Natural killer cell (primary cell): ENCODE results near the gene BPHL. TPM values are rescaled to one million over a fixed set of nuclear protein-coding genes. Genes with fewer than 3 reads are reported as not detected.
"Not testable (repeated sequence)": the region's sequence is repeated elsewhere in the genome, so short reads cannot be mapped to it uniquely, and the experiment has no call there.

Experiments
- ATAC-seq, 3 donors: fragments of 150-1000 bp in 2 of 3; fragments of 200-7000 bp in 1 of 3; cut with Tn5 transposase; 1 replicate in 1 of 3; 2 replicates in 2 of 3; pipeline ENCODE4 v1.10.0; 2021; ENCODE audit warnings: mild to moderate bottlenecking in 2 of 3, moderate library complexity in 2 of 3
- DNase-seq, 2 donors: peaks; one replicate each; pipeline versions ENCODE4 v3.0.0 to v3.0.0-alpha.2; 2013 to 2021; ENCODE audit warnings: mixed read lengths in 1 of 2
- H3K27ac ChIP-seq: one replicate; pipeline ENCODE4 v1.5.1; 2013; ENCODE audit warnings: mild to moderate bottlenecking, low read length
- H3K27me3 ChIP-seq: one replicate; pipeline ENCODE4 v1.6.1; 2013; ENCODE audit warnings: low read length; ENCODE audit not compliant: control insufficient read depth, insufficient read depth
- H3K36me3 ChIP-seq: one replicate; pipeline ENCODE4 v1.6.1; 2013; ENCODE audit warnings: low read length; ENCODE audit not compliant: control insufficient read depth, insufficient read depth
- H3K4me1 ChIP-seq: one replicate; pipeline ENCODE4 v1.6.1; 2013; ENCODE audit warnings: low read length; ENCODE audit not compliant: control insufficient read depth, insufficient read depth
- H3K4me3 ChIP-seq: one replicate; pipeline ENCODE4 v1.5.1; 2013; ENCODE audit warnings: low read length
- H3K9me3 ChIP-seq: one replicate; pipeline ENCODE4 v1.6.1; 2013; ENCODE audit warnings: low read length; ENCODE audit not compliant: control insufficient read depth, insufficient read depth
- H3K27ac Mint-ChIP-seq, 2 donors: one replicate each; pipeline ENCODE4 v1.8.0; 2022; ENCODE audit warnings: mild to moderate bottlenecking in 2 of 2, mixed read lengths in 2 of 2, moderate library complexity in 1 of 2
- H3K27me3 Mint-ChIP-seq, 2 donors: one replicate each; pipeline ENCODE4 v1.8.0; 2022; ENCODE audit warnings: low read depth in 2 of 2, mixed read lengths in 2 of 2
- H3K36me3 Mint-ChIP-seq: one replicate; pipeline ENCODE4 v1.8.0; 2022; ENCODE audit warnings: mixed read lengths
- H3K4me1 Mint-ChIP-seq, 2 donors: one replicate each; pipeline ENCODE4 v1.8.0; 2022; ENCODE audit warnings: mixed read lengths in 2 of 2
- H3K4me3 Mint-ChIP-seq: one replicate; pipeline ENCODE4 v1.8.0; 2022; ENCODE audit warnings: mild to moderate bottlenecking, moderate library complexity, mixed read lengths
- H3K9me3 Mint-ChIP-seq, 2 donors: one replicate each; pipeline ENCODE4 v1.8.0; 2022; ENCODE audit warnings: mixed read lengths in 2 of 2
- WGBS: methylation state at CpG from one replicate; pipeline ENCODE4 v1.1.7; 2013; ENCODE audit warnings: missing lambda C conversion rate; ENCODE audit not compliant: insufficient coverage; 5-methylcytosine and 5-hydroxymethylcytosine counted together
- intact Hi-C: fragments of 100-400 bp; cut with micrococcal nuclease; formaldehyde crosslinking; loops from one replicate; pipeline ENCODE4 v1.14.2; 2022
- total RNA-seq, 4 donors: library from RNA; stranded (reverse); fragments of 120-200 nt in 1 of 4; gene quantifications; one replicate each; pipeline versions ENCODE4 v1.2.3 to v1.2.4, GENCODE V29; 2013 to 2022
- TF ChIP-seq, protein P1 (sequence below): fragments of 200-600 bp; IDR thresholded peaks from one replicate; pipeline ENCODE4 v1.8.0; 2022; ENCODE audit warnings: antibody characterized with exemption

The BPHL gene
- total RNA-seq, 3 donors from 2014 or later (not counting 1 experiment from before 2014, with no cell fraction given) = 2.9 to 5.9 (median 5.7) TPM

DNA sequence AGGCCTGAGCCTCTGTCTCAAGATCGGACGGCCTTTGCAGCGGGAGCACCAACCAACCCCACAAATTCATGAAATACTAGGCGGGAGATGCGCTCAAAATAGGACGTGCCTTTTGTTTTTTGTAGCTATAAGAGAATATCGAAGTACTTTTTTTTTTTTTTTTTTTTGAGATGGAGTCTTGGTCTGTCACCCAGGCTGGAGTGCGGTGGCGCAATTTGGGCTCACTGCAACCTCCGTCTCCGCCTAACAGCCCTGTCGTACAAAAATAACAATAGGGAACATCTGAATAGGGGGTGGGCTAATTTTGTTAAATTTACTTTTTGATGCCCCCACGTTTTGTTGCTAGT is 44.7 kb downstream of the BPHL start:
- Mint-ChIP-seq H3K4me3 (peak overlapping the region; percentile 85), H3K36me3 (no peaks in the 10 kb centered on the region), H3K9me3 (no peaks in the 10 kb centered on the region), H3K27ac (peak overlapping the region in 1 of 2 donors; percentile 70), H3K4me1 (peaks cover 17 to 20% of the 10 kb centered on the region in 2 donors), H3K27me3 (peaks cover 27 to 33% of the 10 kb centered on the region in 2 donors)
- Histone ChIP-seq H3K36me3 (no peaks in the 10 kb centered on the region), H3K27me3 (peaks cover 3% of the 10 kb centered on the region), H3K9me3 (no peaks in the 10 kb centered on the region), H3K27ac (no peak overlapping the region), H3K4me1 (peaks cover 25% of the 10 kb centered on the region), H3K4me3 (peak overlapping the region; percentile 18)
- ATAC-seq = peak in 2 of 3 donors; percentile 4 to 8
- WGBS = 2% methylated on average over 6 of the region's 13 CpGs
- no peak for DNase-seq
- TF ChIP-seq, protein P1, sequence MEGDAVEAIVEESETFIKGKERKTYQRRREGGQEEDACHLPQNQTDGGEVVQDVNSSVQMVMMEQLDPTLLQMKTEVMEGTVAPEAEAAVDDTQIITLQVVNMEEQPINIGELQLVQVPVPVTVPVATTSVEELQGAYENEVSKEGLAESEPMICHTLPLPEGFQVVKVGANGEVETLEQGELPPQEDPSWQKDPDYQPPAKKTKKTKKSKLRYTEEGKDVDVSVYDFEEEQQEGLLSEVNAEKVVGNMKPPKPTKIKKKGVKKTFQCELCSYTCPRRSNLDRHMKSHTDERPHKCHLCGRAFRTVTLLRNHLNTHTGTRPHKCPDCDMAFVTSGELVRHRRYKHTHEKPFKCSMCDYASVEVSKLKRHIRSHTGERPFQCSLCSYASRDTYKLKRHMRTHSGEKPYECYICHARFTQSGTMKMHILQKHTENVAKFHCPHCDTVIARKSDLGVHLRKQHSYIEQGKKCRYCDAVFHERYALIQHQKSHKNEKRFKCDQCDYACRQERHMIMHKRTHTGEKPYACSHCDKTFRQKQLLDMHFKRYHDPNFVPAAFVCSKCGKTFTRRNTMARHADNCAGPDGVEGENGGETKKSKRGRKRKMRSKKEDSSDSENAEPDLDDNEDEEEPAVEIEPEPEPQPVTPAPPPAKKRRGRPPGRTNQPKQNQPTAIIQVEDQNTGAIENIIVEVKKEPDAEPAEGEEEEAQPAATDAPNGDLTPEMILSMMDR = no peak
- intact Hi-C loops = no loop called here

DNA sequence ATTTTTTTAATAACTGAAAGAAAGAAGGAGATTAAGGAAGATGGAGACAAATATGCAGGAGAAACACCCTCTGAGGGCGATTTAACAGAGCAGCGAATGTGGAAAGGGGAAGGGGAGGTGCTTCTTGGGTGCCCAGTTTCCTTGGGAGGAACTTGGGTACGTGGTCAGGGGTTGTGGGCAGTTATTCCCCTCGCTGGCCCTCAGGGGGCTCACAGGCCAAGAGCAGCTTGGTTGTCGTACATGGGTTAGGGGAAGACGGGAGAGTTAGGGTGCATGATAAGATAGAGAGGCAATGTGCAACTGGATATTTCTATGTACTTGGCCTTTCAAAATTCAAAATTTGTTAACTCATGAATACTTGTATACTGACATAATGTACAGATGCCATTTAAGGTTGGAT is 45.9 kb downstream of the BPHL start:
- no peaks in the 10 kb centered on the region for H3K9me3 Mint-ChIP-seq
- H3K36me3 Mint-ChIP-seq = no peaks in the 10 kb centered on the region
- peaks cover 3% of the 10 kb centered on the region for H3K27me3 ChIP-seq
- DNase-seq = no peak
- H3K4me1 ChIP-seq = peaks cover 23% of the 10 kb centered on the region
- WGBS = 84% methylated on average over 6 of the region's 6 CpGs
- ATAC-seq = no peak
- peaks cover 17 to 20% of the 10 kb centered on the region in 2 donors for H3K4me1 Mint-ChIP-seq
- H3K27ac Mint-ChIP-seq = no peak overlapping the region
- H3K4me3 Mint-ChIP-seq = peak overlapping the region; percentile 58
- H3K36me3 ChIP-seq = no peaks in the 10 kb centered on the region
- H3K4me3 ChIP-seq = no peak overlapping the region
- intact Hi-C loops = no loop called here
- H3K27ac ChIP-seq = no peak overlapping the region
- peaks cover 27 to 33% of the 10 kb centered on the region in 2 donors for H3K27me3 Mint-ChIP-seq
- TF ChIP-seq, protein P1 = no peak
- no peaks in the 10 kb centered on the region for H3K9me3 ChIP-seq

DNA sequence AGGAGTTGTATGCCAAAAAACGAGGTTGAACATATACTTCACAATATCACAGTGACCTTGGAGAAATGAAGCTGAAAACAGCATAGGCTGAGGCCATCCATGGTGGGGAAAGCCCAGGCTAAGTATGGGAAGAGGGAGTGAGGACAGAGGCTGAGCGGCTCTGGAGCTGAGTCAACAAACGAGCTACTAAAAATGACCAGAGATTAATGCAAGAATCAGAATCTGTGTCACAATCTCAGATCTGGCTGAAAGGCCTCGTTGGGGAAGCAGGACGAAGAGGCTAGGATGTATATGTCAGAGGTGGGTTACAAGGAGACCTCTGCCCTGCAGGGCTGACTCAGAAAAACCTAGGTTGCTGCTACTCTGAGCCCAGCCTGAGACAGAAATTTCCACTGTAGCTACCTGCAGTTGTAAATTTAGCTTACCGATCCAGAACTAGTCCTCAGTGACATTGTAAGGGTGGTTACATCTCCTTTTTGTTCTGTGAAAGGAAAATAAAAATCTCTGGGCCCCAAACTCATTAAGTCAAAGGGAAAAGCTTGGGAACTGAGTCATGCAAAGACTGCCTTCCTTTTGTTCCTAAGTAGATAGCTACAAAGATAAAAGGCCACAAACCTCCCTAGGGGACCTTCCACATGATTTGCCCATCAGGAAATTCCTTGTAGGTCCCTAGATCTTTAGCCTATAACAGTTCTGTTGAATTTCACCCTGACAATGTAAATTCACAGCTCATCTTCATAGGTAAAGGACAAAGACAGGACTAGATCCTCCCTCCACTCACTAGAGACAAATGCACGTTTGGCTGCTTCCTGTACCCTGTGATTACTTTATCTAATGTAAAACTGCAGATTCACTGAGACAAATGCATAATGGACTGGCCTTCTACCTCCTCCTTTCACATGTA is 47.4 kb downstream of the BPHL start:
- H3K4me1 ChIP-seq = peaks cover 15% of the 10 kb centered on the region
- peaks cover 8 to 14% of the 10 kb centered on the region in 2 donors for H3K4me1 Mint-ChIP-seq
- intact Hi-C loops = no loop called here
- no peaks in the 10 kb centered on the region for H3K36me3 ChIP-seq
- DNase-seq (no peak), ATAC-seq (no peak)
- 80% methylated on average over 6 of the region's 7 CpGs for WGBS
- no peaks in the 10 kb centered on the region for H3K9me3 ChIP-seq
- H3K27me3 ChIP-seq = peaks cover 3% of the 10 kb centered on the region
- H3K27ac ChIP-seq = no peak overlapping the region
- peaks cover 19 to 25% of the 10 kb centered on the region in 2 donors for H3K27me3 Mint-ChIP-seq
- no peak overlapping the region for H3K4me3 Mint-ChIP-seq
- TF ChIP-seq, protein P1 = no peak
- H3K36me3 Mint-ChIP-seq = no peaks in the 10 kb centered on the region
- H3K4me3 ChIP-seq = no peak overlapping the region
- H3K9me3 Mint-ChIP-seq = no peaks in the 10 kb centered on the region
- no peak overlapping the region for H3K27ac Mint-ChIP-seq

DNA sequence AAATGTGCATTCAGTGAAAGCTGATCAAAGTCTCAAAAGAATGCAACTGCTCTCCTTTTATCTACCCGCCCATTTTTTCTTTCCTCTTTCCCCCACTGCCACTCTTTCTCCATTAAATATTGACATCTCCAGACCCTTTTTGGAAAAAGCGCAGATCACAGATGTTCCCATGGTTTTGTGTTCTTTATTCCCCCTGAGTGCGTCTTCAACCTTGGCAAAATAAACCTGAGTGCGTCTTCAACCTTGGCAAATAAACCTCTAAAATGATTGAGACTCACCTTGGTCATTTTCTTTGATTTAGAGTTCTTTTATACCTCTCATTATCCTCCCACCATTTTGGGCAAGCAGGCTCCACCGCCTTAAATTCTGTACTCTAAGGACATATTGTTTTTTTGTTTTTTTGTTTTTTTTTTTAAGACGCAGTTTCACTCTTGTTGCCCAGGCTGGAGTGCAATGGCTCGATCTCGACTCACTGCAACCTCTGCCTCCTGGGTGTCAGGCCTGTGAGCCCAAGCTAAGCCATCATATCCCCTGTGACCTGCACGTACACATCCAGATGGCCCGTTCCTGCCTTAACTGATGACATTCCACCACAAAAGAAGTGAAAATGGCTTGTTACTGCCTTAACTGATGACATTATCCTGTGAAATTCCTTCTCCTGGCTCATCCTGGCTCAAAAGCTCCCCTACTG is 48.2 kb downstream of the BPHL start:
- H3K4me1 Mint-ChIP-seq = peaks cover 8 to 14% of the 10 kb centered on the region in 2 donors
- intact Hi-C loops, DNase-seq, H3K27ac ChIP-seq, ATAC-seq, H3K36me3 Mint-ChIP-seq, H3K4me3 Mint-ChIP-seq, H3K27me3 ChIP-seq, H3K4me3 ChIP-seq, H3K9me3 Mint-ChIP-seq, H3K36me3 ChIP-seq, H3K9me3 ChIP-seq, H3K27ac Mint-ChIP-seq: not testable (repeated sequence)
- peaks cover 19 to 25% of the 10 kb centered on the region in 2 donors for H3K27me3 Mint-ChIP-seq
- peaks cover 15% of the 10 kb centered on the region for H3K4me1 ChIP-seq
- WGBS = 92% methylated on average over 9 of the region's 10 CpGs

DNA sequence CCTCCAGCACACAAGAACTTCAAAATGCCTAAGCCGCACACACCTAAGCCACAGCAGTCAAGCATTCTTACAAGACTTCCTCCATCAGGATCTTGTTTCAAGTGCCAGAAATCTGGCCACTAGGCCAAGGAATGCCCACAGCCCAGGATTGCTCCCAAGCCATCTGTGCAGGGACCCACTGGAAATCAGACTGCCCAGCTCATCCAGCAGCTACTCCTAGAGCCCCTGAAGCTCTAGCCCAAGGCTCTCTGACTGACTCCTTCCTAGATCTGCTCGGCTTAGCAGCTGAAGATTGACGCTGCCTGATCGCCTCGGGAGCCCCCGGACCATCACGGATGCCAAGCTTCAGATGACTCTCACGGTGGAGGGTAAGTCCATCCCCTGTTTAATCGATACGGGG is 49.5 kb downstream of the BPHL start:
- H3K9me3 Mint-ChIP-seq, ATAC-seq, H3K36me3 ChIP-seq, H3K27ac Mint-ChIP-seq, intact Hi-C loops, H3K4me3 ChIP-seq, H3K36me3 Mint-ChIP-seq, H3K27ac ChIP-seq, H3K4me1 Mint-ChIP-seq, H3K27me3 ChIP-seq, DNase-seq, H3K9me3 ChIP-seq, H3K4me3 Mint-ChIP-seq: not testable (repeated sequence)
- H3K27me3 Mint-ChIP-seq = peaks cover 19 to 28% of the 10 kb centered on the region in 2 donors
- WGBS = 93% methylated on average over 10 of the region's 10 CpGs
- peaks cover 10% of the 10 kb centered on the region for H3K4me1 ChIP-seq
